ENCODE results near the gene GFOD1.

- TF ChIP-seq RARB (CRISPR knock-in tag; IDR thresholded peaks at IDR 0.05) (no peak), ZFP30 (CRISPR knock-in tag; IDR thresholded peaks at IDR 0.05) (no peak), TOX (CRISPR knock-in tag; IDR thresholded peaks at IDR 0.05; ENCODE audit: borderline replicate concordance) (no peak), ZFP3 (CRISPR knock-in tag; IDR thresholded peaks at IDR 0.05) (no peak), ESRRG (CRISPR knock-in tag; IDR thresholded peaks at IDR 0.05) (no peak)
- TF ChIP-seq, protein P1, sequence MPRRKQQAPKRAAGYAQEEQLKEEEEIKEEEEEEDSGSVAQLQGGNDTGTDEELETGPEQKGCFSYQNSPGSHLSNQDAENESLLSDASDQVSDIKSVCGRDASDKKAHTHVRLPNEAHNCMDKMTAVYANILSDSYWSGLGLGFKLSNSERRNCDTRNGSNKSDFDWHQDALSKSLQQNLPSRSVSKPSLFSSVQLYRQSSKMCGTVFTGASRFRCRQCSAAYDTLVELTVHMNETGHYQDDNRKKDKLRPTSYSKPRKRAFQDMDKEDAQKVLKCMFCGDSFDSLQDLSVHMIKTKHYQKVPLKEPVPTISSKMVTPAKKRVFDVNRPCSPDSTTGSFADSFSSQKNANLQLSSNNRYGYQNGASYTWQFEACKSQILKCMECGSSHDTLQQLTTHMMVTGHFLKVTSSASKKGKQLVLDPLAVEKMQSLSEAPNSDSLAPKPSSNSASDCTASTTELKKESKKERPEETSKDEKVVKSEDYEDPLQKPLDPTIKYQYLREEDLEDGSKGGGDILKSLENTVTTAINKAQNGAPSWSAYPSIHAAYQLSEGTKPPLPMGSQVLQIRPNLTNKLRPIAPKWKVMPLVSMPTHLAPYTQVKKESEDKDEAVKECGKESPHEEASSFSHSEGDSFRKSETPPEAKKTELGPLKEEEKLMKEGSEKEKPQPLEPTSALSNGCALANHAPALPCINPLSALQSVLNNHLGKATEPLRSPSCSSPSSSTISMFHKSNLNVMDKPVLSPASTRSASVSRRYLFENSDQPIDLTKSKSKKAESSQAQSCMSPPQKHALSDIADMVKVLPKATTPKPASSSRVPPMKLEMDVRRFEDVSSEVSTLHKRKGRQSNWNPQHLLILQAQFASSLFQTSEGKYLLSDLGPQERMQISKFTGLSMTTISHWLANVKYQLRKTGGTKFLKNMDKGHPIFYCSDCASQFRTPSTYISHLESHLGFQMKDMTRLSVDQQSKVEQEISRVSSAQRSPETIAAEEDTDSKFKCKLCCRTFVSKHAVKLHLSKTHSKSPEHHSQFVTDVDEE (CRISPR knock-in tag; IDR thresholded peaks at IDR 0.05): no peak
These were observed 41.0 kb downstream of the GFOD1 start for GRCh38 chr6:13446381-13446780.

Measured in SK-N-SH treated with all-trans-retinoic acid at 6 μM for 48 hours (cell line).